ENCODE measurements around the gene CCDC136.

Gene CCDC136

DNA sequence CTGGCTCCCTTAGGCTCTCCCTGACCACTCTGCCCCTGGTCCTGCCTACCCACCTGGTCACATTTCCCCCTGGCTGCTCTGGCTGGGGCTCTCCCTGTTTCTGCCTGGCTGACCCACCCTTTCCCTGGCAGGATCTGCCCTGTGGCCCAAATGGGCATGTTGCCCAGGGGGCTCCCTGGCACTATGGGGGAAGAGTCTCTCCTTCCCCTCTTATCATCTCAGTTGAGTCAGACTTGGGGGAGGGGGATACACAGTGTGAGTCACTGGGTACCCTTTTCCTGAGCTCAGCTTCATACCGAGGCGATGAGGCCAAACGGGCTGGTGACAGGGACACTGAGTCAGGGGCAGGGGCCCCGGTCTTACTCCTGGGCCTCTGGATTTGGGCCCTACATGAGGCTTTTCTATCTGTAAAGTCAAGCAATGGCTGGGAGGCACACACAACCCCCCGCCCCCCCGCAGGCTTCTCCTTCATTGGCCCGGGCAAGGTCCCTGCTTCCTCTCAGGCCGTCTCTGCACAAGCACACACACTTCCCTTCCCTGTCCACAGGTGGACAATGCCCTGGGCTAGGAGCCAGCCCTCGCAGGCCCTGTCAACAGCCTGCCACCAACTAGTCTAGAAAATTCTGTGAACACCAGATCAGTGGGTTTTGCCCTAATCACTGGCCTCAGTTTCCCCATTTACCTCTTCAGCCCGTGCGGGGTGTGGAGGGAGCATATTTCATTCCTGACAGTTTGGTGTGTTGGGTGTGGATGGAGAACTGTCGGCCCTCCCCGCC, 37.8 kb downstream of the CCDC136 start:
- no peak for TF ChIP-seq CTCF (IDR thresholded peaks at IDR 0.05)
- Histone ChIP-seq H3K27me3 (ENCODE audit: control insufficient read depth, insufficient read depth, low read length) (no peaks in the 10 kb centered on the region), H3K27ac (no peak overlapping the region), H3K9ac (no peak overlapping the region), H3K4me1 (peaks cover 14% of the 10 kb centered on the region), H3K79me2 (no peaks in the 10 kb centered on the region), H3K4me2 (ENCODE audit: low read length) (peak overlapping the region; percentile 53), H2AFZ (peak overlapping the region; percentile 28), H3K4me3 (ENCODE audit: low read depth, low read length) (no peak overlapping the region), H3K9me3 (ENCODE audit: control insufficient read depth, low read length) (no peaks in the 10 kb centered on the region), H3K36me3 (ENCODE audit: control insufficient read depth, insufficient read depth, low read length) (no peaks in the 10 kb centered on the region)

DNA sequence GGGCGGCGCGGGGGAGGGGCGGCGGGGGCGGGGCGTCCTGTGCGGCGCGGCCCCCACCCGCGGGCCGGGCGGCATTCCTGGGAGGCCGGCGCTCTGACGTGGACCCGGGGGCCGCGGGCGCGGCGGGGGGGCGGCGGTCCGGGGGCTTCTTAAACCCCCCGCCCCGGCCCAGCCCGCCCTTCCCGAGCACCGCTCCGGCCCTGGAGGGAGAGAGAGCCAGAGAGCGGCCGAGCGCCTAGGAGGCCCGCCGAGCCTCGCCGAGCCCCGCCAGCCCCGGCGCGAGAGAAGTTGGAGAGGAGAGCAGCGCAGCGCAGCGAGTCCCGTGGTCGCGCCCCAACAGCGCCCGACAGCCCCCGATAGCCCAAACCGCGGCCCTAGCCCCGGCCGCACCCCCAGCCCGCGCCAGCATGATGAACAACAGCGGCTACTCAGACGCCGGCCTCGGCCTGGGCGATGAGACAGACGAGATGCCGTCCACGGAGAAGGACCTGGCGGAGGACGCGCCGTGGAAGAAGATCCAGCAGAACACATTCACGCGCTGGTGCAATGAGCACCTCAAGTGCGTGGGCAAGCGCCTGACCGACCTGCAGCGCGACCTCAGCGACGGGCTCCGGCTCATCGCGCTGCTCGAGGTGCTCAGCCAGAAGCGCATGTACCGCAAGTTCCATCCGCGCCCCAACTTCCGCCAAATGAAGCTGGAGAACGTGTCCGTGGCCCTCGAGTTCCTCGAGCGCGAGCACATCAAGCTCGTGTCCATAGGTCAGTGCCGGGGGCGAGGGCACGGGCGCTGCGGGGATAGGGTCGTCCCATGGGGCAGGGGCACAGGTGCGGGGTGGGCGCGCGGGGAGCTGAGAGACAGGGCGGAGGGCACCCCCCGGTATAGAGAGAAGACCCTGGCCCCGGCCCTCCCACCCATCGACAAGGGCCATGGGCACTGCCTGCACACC, 38.7 kb downstream of the CCDC136 start, which contains the start of gene FLNC:
Gene FLNC, plus strand, starts transcription at position 176 of the 947 bp plus-strand sequence. Its CDS starts 232 bp downstream, at position 408.
- Histone ChIP-seq H3K4me1 (peaks cover 14% of the 10 kb centered on the region), H3K27me3 (ENCODE audit: control insufficient read depth, insufficient read depth, low read length) (no peaks in the 10 kb centered on the region)

DNA sequence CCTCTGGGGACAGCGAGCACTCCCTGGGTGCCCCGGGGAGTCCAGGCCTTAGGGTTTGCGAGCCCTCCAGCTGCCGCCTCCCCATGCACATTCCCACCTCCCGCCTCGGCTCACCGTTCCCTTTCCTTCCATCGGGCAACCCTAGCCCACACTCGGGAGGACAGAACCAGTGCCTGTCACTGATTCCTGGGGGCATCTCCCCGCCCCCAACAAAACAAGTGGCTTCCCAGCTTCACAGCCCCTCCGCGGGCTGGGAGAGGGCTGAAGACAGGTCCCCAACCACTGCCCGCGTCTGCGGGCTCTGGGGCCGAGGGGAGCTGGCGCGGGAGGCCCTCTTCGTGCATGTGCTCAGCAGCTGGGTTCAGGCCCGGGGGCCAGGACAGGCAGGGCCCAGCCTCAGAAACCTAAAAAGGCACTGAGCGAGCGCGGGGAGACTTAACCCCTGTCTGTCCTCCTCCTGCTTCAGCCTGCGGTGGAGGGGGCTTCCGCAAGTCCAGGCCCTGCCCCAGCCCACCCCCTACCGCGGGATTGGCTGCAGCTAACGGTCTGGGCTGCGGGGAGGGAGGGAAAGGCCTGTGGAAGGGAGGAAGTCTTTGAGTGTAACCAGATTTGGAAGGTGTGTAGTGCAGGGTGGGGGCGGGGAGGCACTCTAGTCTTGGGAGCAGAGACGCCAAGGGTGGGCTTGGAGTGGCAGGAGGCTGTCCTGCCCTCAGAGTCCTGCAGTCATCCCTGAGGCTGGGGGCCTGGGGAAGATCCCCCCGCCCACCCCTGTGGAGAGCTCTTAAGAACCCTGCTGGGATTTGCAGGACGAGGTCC, 39.6 kb downstream of the CCDC136 start:
- Histone ChIP-seq H3K4me2 (ENCODE audit: low read length) (peak overlapping the region; percentile 80), H3K9me3 (ENCODE audit: control insufficient read depth, low read length) (no peaks in the 10 kb centered on the region), H3K27ac (no peak overlapping the region), H3K4me1 (peaks cover 14% of the 10 kb centered on the region), H3K27me3 (ENCODE audit: control insufficient read depth, insufficient read depth, low read length) (no peaks in the 10 kb centered on the region), H2AFZ (peak overlapping the region; percentile 50), H3K9ac (no peak overlapping the region), H3K4me3 (ENCODE audit: low read depth, low read length) (no peak overlapping the region), H3K79me2 (no peaks in the 10 kb centered on the region), H3K36me3 (ENCODE audit: control insufficient read depth, insufficient read depth, low read length) (no peaks in the 10 kb centered on the region)
- TF ChIP-seq CTCF (IDR thresholded peaks at IDR 0.05) = no peak

More for the DNA sequence above, 38.7 kb downstream of the CCDC136 start, which contains the start of gene FLNC:
- Histone ChIP-seq H3K79me2 (no peaks in the 10 kb centered on the region), H3K27ac (no peak within 1 kb of the TSS), H3K9me3 (ENCODE audit: control insufficient read depth, low read length) (no peaks in the 10 kb centered on the region), H3K36me3 (ENCODE audit: control insufficient read depth, insufficient read depth, low read length) (no peaks in the 10 kb centered on the region), H3K4me2 (ENCODE audit: low read length) (peak within 1 kb of the TSS; percentile 80), H2AFZ (peak within 1 kb of the TSS; percentile 87), H3K9ac (no peak within 1 kb of the TSS), H3K4me3 (ENCODE audit: low read depth, low read length) (peak within 1 kb of the TSS; percentile 47)
- no peak for TF ChIP-seq CTCF (IDR thresholded peaks at IDR 0.05)

GRCh38 chr7:128831994-128832879, 40.5 kb downstream of the CCDC136 start:
- H3K4me2 ChIP-seq (ENCODE audit: low read length) = no peak overlapping the region
- H2AFZ ChIP-seq = no peak overlapping the region
- no peaks in the 10 kb centered on the region for H3K27me3 ChIP-seq (ENCODE audit: control insufficient read depth, insufficient read depth, low read length)
- no peak for TF ChIP-seq CTCF (IDR thresholded peaks at IDR 0.05)
- no peaks in the 10 kb centered on the region for H3K36me3 ChIP-seq (ENCODE audit: control insufficient read depth, insufficient read depth, low read length)
- no peaks in the 10 kb centered on the region for H3K79me2 ChIP-seq
- H3K9ac ChIP-seq = no peak overlapping the region
- no peak overlapping the region for H3K4me3 ChIP-seq (ENCODE audit: low read depth, low read length)
- H3K27ac ChIP-seq = no peak overlapping the region
- H3K4me1 ChIP-seq = peaks cover 14% of the 10 kb centered on the region
- no peaks in the 10 kb centered on the region for H3K9me3 ChIP-seq (ENCODE audit: control insufficient read depth, low read length)

Data from parathyroid adenoma (tissue), 2 donors.